Stimulated activated CD4-positive, alpha-beta T cell treated with anti-CD3 and anti-CD28 coated beads, Interleukin-4, amount 100 ng/mL, for 24 hours (primary cell): ENCODE results near the gene F2RL2.

Experiments used
- DNase-seq: peaks from one replicate; pipeline ENCODE4 v3.0.0-alpha.2; 2020

Gene F2RL2

DNA sequence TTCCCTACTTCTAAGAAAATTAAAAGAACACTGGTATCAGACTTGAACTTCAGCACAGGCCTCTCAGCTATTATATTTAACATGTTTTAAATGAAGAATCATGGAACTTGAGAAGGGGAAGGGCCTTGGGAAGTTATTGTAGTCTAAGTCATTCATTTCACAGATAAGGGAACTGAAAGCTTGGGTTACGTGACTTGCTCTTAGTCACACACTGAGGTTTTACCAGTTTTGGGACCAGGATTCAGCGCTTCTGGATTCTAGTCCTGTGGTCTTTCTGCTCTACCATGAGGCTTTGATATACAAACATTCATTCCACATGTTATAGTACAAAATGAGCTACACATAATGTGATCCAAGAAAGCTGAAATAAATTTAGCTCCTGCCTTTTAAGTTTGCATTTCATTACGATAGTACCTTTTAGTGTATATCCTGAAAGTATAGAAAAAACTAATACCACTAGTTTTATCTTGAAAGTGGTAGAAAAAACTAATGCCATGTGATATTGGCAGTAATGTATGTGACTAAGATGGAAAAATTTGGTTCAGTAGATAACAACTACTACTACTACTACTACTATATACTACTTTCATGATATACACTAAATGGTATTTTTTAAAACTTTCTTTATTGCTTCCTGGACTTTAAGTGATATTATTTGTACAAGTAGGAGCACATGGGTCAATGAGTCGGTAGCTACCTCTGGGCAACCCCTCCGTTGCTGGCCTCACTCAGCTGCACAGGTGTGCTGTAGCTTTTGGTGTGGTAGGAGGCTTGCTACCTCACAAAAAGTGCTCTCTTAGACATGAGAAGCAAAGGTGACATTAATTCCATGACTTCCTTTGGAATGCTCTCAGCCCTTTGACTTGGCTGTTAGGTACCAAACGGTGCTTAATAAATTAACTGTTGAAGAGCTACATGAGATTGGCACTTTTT lies 40.7 kb downstream of the F2RL2 start:
- DNase-seq: peak; percentile 46

DNA sequence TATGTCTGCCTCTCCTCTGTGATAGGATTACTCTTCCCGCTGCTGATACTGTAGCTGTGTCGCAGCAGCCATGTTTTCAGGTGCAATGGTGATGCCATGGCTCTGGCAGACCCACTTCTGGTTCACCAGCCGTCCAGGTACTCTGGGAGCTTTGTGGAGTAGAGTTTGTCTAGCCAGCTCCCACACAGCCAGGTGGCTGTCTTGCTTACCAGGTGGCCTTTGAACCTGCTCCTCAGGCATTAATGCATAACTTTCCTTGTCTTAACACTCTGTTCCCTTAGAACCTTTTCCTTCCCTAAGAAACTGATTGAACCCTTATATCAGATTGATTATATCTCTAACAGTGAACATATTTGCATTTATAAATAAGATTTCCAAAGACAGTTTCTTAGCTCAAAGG lies 42.2 kb downstream of the F2RL2 start:
- DNase-seq: no peak

- DNase-seq: no peak
These were observed 43.9 kb downstream of the F2RL2 start for GRCh38 chr5:76579166-76579937.

DNA sequence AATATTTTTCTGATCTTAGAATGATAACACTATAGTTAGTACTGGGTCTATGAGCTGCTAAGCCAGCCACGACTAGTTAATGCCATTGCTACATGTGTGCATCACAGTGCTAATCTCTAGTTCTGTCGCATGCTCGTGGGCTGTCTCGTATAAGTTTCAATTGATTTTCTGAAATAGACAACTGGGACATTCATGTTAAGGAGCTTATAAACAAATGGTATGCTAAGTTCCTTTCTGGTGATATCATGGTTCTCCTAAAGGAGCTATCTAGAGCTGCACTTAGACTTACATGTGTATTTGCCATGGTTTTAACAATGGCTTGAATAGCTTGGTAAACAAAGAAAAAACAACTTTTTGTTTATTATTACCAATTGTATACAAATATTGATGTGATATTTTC lies 46.2 kb downstream of the F2RL2 start:
- DNase-seq: no peak

DNA sequence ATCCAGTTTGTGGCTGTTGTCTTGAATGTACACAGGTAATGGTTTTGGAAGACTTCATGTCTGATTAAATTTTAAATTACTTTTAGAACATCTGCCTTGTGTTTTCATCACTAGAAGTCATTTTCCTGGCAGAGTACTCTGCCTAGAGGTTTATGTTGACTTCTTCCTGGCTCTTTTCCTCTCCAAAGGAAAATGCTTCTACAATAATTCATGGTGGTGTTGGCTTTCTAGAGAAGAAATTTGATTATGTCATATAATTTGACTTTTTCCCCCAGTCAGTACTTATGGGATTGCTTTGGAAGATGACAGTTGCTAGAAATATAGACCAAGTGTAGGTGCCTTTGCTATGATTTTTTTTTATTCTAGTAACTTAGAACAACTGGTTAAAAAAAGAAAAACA lies 46.8 kb downstream of the F2RL2 start:
- no peak for DNase-seq

- DNase-seq: no peak
These were observed 51.6 kb downstream of the F2RL2 start for GRCh38 chr5:76571559-76571958.

DNA sequence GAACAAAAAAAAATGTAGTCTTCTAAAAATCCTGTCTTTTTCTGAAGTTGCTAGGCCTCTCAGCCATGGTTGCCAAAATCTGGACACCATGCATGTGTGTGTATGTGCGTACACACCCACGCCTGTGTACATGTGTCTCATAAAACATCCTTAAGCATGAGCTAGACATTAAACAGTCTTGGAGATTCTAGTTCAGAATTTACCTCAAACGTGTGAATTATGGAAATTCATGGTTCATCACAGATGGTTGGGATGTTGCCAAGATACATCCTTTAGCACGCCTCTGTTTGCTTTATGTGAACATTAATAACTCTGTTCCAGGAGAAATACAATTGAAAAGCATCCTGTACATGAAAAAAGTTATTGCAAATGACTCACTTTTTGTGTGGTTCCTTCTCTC lies 53.0 kb downstream of the F2RL2 start:
- DNase-seq: no peak
